KMS-11 (cell line): ENCODE results near the gene PPIG.
"Not testable (repeated sequence)": the region's sequence is repeated elsewhere in the genome, so short reads cannot be mapped to it uniquely, and the experiment has no call there.

Experiments
- H2AFZ ChIP-seq: fragments of 200-600 bp; sonication (generic); 2 replicates; pipeline ENCODE4 v1.6.1; 2016; ENCODE audit warnings: antibody characterized with exemption, mixed run types, low read depth
- H3K27ac ChIP-seq: fragments of 200-600 bp; sonication (generic); 2 replicates; pipeline ENCODE4 v1.6.1; 2016; ENCODE audit warnings: mild to moderate bottlenecking, mixed run types
- H3K27me3 ChIP-seq: fragments of 200-600 bp; sonication (generic); 2 replicates; pipeline ENCODE4 v1.6.1; 2017; ENCODE audit warnings: mild to moderate bottlenecking, low read depth, mixed run types, moderate library complexity; ENCODE audit not compliant: insufficient read depth
- H3K36me3 ChIP-seq: fragments of 200-600 bp; sonication (generic); 2 replicates; pipeline ENCODE4 v1.6.1; 2017; ENCODE audit warnings: mild to moderate bottlenecking, mixed run types; ENCODE audit not compliant: insufficient read depth
- H3K4me1 ChIP-seq: fragments of 200-600 bp; sonication (generic); 2 replicates; pipeline ENCODE4 v1.6.1; 2016; ENCODE audit warnings: mild to moderate bottlenecking, low read depth, mixed run types; ENCODE audit not compliant: poor library complexity, severe bottlenecking
- H3K4me2 ChIP-seq: fragments of 200-600 bp; sonication (generic); 2 replicates; pipeline ENCODE4 v1.7.0; 2016; ENCODE audit warnings: mild to moderate bottlenecking, mixed run types
- H3K4me3 ChIP-seq: fragments of 200-600 bp; sonication (generic); IDR thresholded peaks from 2 replicates; pipeline ENCODE4 v1.6.1; 2017; ENCODE audit warnings: low read depth, low read length, mixed read lengths; ENCODE audit not compliant: insufficient read depth
- H3K79me2 ChIP-seq: fragments of 200-600 bp; sonication (generic); 2 replicates; pipeline ENCODE4 v1.6.1; 2016; ENCODE audit warnings: low read depth, mixed run types; ENCODE audit not compliant: insufficient read depth
- H3K9ac ChIP-seq: fragments of 200-600 bp; sonication (generic); 2 replicates; pipeline ENCODE4 v1.6.1; 2016; ENCODE audit warnings: mild to moderate bottlenecking, mixed run types
- H4K20me1 ChIP-seq: fragments of 200-600 bp; sonication (generic); 2 replicates; pipeline ENCODE4 v1.6.1; 2016; ENCODE audit warnings: mild to moderate bottlenecking, mixed run types; ENCODE audit not compliant: insufficient read depth
- TF ChIP-seq, protein P1 (sequence below): fragments of 200-600 bp; sonication (generic); conservative IDR thresholded peaks from 2 replicates; pipeline ENCODE4 v1.6.1; 2017; ENCODE audit warnings: low read depth, mild to moderate bottlenecking, antibody characterized with exemption, low read length, moderate library complexity, mixed read lengths

Gene PPIG

DNA sequence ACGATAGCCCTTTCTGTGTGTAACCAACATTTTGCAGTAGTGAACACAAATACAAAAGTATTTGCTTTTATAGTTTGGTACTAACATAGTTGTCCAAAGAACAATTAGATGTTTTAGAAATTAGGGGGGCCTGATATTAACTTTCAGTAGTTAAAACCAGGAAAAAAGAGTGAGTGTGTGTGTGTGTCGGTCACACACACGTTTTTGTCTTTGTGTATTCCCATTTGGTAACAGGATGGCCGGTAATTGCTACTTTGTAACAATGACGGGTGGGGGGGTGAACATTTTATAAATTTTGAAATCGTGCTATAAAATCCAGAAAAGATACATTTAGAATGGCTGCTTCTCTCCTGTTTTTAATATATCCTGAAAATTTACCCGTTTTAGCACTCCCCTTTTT is 1.5 kb downstream of the PPIG start:
- H2AFZ ChIP-seq: no peak overlapping the region
- peaks cover 63% of the 10 kb centered on the region for H3K79me2 ChIP-seq
- TF ChIP-seq, protein P1, sequence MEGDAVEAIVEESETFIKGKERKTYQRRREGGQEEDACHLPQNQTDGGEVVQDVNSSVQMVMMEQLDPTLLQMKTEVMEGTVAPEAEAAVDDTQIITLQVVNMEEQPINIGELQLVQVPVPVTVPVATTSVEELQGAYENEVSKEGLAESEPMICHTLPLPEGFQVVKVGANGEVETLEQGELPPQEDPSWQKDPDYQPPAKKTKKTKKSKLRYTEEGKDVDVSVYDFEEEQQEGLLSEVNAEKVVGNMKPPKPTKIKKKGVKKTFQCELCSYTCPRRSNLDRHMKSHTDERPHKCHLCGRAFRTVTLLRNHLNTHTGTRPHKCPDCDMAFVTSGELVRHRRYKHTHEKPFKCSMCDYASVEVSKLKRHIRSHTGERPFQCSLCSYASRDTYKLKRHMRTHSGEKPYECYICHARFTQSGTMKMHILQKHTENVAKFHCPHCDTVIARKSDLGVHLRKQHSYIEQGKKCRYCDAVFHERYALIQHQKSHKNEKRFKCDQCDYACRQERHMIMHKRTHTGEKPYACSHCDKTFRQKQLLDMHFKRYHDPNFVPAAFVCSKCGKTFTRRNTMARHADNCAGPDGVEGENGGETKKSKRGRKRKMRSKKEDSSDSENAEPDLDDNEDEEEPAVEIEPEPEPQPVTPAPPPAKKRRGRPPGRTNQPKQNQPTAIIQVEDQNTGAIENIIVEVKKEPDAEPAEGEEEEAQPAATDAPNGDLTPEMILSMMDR: no peak
- H3K9ac ChIP-seq: peak overlapping the region; percentile 99; the same call in 1 of the 2 replicates
- H3K4me1 ChIP-seq: peaks cover 18% of the 10 kb centered on the region
- H3K4me2 ChIP-seq: peak overlapping the region; percentile 74
- peak overlapping the region; percentile 93; the same call in 1 of the 2 replicates for H3K27ac ChIP-seq
- peaks cover 6% of the 10 kb centered on the region for H4K20me1 ChIP-seq
- no peaks in the 10 kb centered on the region for H3K27me3 ChIP-seq
- H3K4me3 ChIP-seq: peak overlapping the region; percentile 92
- no peaks in the 10 kb centered on the region for H3K36me3 ChIP-seq

DNA sequence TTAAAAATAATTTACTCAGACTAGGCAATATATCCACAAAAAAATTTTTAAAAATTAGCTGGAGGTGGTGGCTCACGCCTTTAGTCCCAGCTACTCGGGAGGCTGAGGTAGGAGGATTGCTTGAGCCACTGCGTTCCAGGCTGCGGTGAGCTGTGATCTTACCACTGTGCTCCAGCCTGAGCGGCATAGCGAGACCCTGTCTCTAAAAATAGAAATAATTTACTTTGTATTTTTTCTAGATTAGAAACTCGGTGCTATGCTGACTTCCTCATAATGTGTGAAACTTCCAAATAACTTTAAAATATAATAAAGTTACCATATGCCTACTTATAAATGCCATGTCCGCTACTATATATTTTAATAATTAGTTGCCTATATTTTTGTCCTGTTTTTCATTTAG is 6.7 kb downstream of the PPIG start:
- H3K36me3 ChIP-seq: no peaks in the 10 kb centered on the region
- no peaks in the 10 kb centered on the region for H3K27me3 ChIP-seq
- H3K9ac ChIP-seq: no peak overlapping the region
- no peak overlapping the region for H3K4me3 ChIP-seq
- no peak overlapping the region for H2AFZ ChIP-seq
- H3K4me1 ChIP-seq: peaks cover 21% of the 10 kb centered on the region
- H3K79me2 ChIP-seq: peaks cover 98% of the 10 kb centered on the region
- no peak overlapping the region for H3K4me2 ChIP-seq
- peaks cover 6% of the 10 kb centered on the region for H4K20me1 ChIP-seq
- H3K27ac ChIP-seq: no peak overlapping the region
- TF ChIP-seq, protein P1: no peak

DNA sequence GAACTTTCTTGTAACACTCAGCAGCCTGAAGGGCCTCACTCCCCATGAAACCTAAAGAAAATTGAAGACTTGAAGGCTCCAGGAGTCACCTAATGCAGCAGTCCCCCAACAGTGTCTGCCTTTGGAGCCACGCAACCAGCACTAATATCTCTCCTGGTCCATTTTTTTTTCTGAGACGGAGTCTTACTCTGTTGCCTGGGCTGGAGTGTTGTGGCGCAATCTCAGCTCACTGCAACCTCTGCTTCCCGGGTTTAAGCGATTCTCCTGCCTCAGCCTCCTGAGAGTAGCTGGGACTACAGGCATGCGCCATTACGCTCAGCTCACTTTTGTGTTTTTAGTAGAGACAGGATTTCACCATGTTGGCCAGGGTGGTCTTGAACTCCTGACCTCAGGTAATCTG is 12.4 kb downstream of the PPIG start:
- not testable (repeated sequence) for H3K4me2 ChIP-seq, H3K4me1 ChIP-seq, H3K4me3 ChIP-seq, H3K36me3 ChIP-seq, H3K27me3 ChIP-seq, H4K20me1 ChIP-seq, H3K27ac ChIP-seq, H2AFZ ChIP-seq, H3K9ac ChIP-seq
- H3K79me2 ChIP-seq: peaks cover 93% of the 10 kb centered on the region

DNA sequence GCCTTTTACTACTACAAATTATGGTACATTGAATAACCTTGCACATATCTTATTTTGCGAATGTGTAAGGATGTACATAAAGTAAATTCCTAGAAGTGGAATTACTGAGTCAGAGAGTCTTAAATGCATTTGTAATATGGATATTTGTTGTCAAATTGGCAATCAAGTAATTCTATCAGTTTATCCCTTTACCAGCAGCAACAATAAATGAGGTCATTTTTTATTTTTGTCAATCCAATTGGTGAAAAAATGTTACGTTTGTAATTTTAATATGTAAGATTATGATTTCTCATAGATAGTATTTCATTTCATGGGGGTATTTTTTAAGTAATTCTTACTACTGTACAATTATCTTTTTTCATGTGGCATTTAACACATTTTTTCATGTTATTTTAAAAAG is 14.8 kb downstream of the PPIG start:
- peaks cover 4% of the 10 kb centered on the region; the same call in 1 of the 2 replicates for H3K36me3 ChIP-seq
- TF ChIP-seq, protein P1: no peak
- no peak overlapping the region for H3K9ac ChIP-seq
- no peaks in the 10 kb centered on the region for H3K4me1 ChIP-seq
- H3K27ac ChIP-seq: no peak overlapping the region
- H2AFZ ChIP-seq: no peak overlapping the region
- no peak overlapping the region for H3K4me2 ChIP-seq
- no peak overlapping the region for H3K4me3 ChIP-seq
- H3K79me2 ChIP-seq: peaks cover 89% of the 10 kb centered on the region
- no peaks in the 10 kb centered on the region for H3K27me3 ChIP-seq
- H4K20me1 ChIP-seq: peaks cover 9% of the 10 kb centered on the region; the same call in 1 of the 2 replicates

DNA sequence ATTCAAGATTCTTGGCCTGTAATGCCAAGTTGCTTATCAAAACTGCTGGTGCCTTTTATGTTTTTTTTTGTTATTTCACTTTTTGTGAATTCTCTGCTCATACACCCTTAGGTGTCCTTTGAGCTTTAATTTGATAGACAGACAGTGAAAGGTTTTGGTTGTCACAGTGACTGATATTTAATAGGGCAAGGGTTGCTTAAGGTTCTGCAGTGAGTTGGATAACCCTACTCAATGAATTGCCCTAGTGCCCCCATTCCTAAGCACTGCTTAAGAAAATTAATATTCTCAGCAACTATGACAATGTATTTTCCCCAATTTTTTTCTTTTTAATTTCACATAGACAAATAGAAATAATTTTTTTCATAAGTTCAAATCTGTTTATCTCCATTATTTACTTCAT is 15.4 kb downstream of the PPIG start:
- Histone ChIP-seq H3K36me3 (peaks cover 5% of the 10 kb centered on the region; the same call in 1 of the 2 replicates), H3K9ac (no peak overlapping the region), H3K4me1 (no peaks in the 10 kb centered on the region), H2AFZ (no peak overlapping the region), H3K4me2 (no peak overlapping the region), H4K20me1 (peaks cover 9% of the 10 kb centered on the region; the same call in 1 of the 2 replicates), H3K27me3 (no peaks in the 10 kb centered on the region), H3K27ac (no peak overlapping the region), H3K4me3 (no peak overlapping the region), H3K79me2 (peaks cover 89% of the 10 kb centered on the region)
- TF ChIP-seq, protein P1: no peak
